ENCODE results near the gene TXNDC5. TPM values are rescaled to one million over a fixed set of nuclear protein-coding genes. Genes with fewer than 3 reads are reported as not detected.

The TXNDC5 gene
- polyA plus RNA-seq, 1 experiment, result 285 TPM

DNA sequence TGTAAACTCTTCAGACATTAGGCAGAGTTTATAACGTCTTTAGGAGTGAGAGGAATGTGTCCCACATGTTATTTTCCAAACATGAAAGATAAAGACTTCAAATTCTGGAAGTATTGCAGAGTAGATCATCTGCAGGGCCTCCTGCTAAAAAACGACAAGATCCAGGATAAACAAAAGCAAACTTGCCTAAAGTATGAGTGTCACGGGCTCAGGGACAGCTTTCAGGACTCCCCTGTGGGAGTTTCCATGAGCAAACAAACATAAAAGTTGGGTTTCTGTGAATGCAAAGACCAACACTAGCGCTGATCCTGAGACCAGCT lies 76.9 kb downstream of the TXNDC5 start:
- DNase-seq (ENCODE audit: low read depth, low spot score), result no peak
- TF ChIP-seq, protein P1, sequence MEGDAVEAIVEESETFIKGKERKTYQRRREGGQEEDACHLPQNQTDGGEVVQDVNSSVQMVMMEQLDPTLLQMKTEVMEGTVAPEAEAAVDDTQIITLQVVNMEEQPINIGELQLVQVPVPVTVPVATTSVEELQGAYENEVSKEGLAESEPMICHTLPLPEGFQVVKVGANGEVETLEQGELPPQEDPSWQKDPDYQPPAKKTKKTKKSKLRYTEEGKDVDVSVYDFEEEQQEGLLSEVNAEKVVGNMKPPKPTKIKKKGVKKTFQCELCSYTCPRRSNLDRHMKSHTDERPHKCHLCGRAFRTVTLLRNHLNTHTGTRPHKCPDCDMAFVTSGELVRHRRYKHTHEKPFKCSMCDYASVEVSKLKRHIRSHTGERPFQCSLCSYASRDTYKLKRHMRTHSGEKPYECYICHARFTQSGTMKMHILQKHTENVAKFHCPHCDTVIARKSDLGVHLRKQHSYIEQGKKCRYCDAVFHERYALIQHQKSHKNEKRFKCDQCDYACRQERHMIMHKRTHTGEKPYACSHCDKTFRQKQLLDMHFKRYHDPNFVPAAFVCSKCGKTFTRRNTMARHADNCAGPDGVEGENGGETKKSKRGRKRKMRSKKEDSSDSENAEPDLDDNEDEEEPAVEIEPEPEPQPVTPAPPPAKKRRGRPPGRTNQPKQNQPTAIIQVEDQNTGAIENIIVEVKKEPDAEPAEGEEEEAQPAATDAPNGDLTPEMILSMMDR (IDR thresholded peaks at IDR 0.05; ENCODE audit: low read depth, low read length), result no peak
- ChIA-PET POLR2A (no interaction called here), CTCF (interaction anchor here (0.6 to 1.0 kb wide), 2 partner anchors 30 to 111 kb away, joined by 4 to 5 read pairs; no protein-coding TSS in a partner anchor)
- Histone ChIP-seq H3K27me3 (ENCODE audit: control insufficient read depth, insufficient read depth, low read length) (peaks cover 2% of the 10 kb centered on the region), H3K27ac (ENCODE audit: low read depth, low read length) (no peak overlapping the region), H3K4me3 (ENCODE audit: low read depth, low read length) (no peak overlapping the region), H3K9me3 (ENCODE audit: control insufficient read depth, insufficient read depth, low read length) (no peaks in the 10 kb centered on the region)

DNA sequence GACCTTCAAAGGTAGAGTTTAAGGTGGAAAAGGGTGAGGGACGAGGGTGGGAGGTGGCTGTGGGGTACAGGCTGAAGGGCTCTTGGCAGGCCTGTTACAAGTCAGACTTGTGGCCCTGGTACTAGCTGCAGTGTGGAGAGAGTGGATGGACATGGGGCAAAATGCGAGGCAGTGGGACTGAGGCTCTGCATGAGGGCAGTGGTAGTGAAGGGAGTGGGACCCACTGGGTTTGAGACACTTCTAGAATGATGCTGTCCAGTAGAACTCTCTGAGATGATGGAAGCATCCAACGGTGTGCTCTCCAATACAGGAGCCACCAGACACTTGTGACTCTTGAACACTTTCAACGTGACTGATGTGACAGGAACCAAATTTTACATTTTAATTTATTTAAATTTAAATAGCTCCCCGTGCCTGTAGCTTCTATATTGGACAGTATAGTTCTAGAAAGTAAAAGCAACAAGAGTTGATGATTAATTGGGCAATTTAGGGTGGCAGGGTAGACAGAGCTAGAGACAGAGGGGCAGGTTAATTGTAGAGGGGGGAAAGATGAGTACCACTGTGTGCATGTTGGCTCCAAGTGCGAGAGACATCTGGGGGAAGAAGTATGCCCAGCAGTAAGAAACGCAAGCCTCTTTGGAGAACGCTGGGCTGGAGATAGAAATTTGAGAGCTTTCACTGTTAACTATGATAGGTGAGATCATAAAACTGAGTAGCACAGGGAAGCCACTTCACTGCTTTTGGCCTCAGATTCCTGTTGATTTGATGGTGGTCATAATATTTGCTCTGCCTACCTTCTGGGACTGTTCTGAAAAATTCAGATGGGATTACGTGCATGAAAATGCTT lies 77.5 kb downstream of the TXNDC5 start:
- POLR2A ChIA-PET, result interaction anchor here (0.6 kb wide), 1 partner anchor 47 kb away, joined by 3 read pairs; no protein-coding TSS in a partner anchor
- DNase-seq (ENCODE audit: low read depth, low spot score), result no peak
- TF ChIP-seq, protein P1 (IDR thresholded peaks at IDR 0.05; ENCODE audit: low read depth, low read length), result no peak
- Histone ChIP-seq H3K4me3 (ENCODE audit: low read depth, low read length) (no peak overlapping the region), H3K27me3 (ENCODE audit: control insufficient read depth, insufficient read depth, low read length) (peaks cover 5% of the 10 kb centered on the region), H3K9me3 (ENCODE audit: control insufficient read depth, insufficient read depth, low read length) (no peaks in the 10 kb centered on the region), H3K27ac (ENCODE audit: low read depth, low read length) (no peak overlapping the region)
- CTCF ChIA-PET, result interaction anchor here (0.6 to 1.0 kb wide), 2 partner anchors 31 to 110 kb away, joined by 4 to 5 read pairs; no protein-coding TSS in a partner anchor

Other genes with a start within 250 kb of the TXNDC5 start
- gene BMP6, start 184.7 kb downstream of the TXNDC5 start, polyA plus RNA-seq (2011; rRNA removed), result 0.69 and 0.77 TPM in 2 replicates
- 8.4 and 15.1 TPM in 2 replicates for gene BLOC1S5, start 153.6 kb upstream of the TXNDC5 start, polyA plus RNA-seq (2011; rRNA removed)
- 51.1 and 65.1 TPM in 2 replicates for gene EEF1E1, start 191.8 kb upstream of the TXNDC5 start, polyA plus RNA-seq (2011; rRNA removed)

Data from AG04450 (cell line).